Measurements from ENCODE around the gene CDHR4. TPM values are rescaled to one million over a fixed set of nuclear protein-coding genes. Genes with fewer than 3 reads are reported as not detected.
A peak's percentile ranks its signal among the peaks of the same experiment; 100 is the strongest.

CDHR4 gene
- total and polyA plus RNA-seq, 11 donors, result not detected

DNA sequence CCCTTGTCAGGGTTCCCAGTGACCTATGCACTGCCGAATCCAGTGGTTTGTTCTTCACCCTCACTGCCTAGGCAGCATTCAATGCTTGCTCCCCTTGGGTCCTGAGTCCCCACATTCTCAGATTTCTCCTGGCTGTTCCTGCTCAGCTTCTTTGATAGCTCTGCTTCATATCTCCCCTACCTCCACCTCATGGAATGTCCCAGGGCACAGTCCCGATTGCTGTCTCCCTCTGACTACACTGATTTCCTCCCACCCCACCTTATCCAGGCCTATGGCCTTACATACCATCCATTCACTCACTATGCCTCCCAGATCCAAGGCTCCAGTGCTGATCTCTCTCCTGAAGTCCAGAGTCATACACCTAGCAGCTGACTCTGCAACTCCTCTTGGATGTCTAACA is 1.5 kb upstream of the CDHR4 start:
- DNase-seq, result no peak
- H3K4me3 ChIP-seq, result no peak overlapping the region
- H3K4me1 ChIP-seq, result peaks cover 19 to 41% (median 29%) of the 10 kb centered on the region in 12 donors
- no peak for ATAC-seq
- TF ChIP-seq POLR2A (IDR thresholded peaks at IDR 0.05) (no peak), CTCF (IDR thresholded peaks at IDR 0.05) (no peak)
- WGBS, 4 donors, result 81 to 93% (median 88%) methylated on average over 2 of the region's 2 CpGs
- intact Hi-C loops (cut with DNase I), result loop anchor here in 4 of 10 donors (5.0 kb wide), 1 partner anchor 106 kb away; no protein-coding TSS in a partner anchor
- no peak overlapping the region for H3K27ac ChIP-seq
- no peaks in the 10 kb centered on the region for H3K9me3 ChIP-seq
- peaks cover 0 to 6% (median 0%) of the 10 kb centered on the region in 9 donors for H3K36me3 ChIP-seq
- no peaks in the 10 kb centered on the region for H3K27me3 ChIP-seq

- DNase-seq (peak in 1 of 5 donors; percentile 20), ATAC-seq (no peak)
- intact Hi-C loops (cut with DNase I), result no loop called here
- H3K27ac ChIP-seq, result no peak overlapping the region
- 86 to 88% (median 87%) methylated on average over 1 of the region's 1 CpG for WGBS, 4 donors
- TF ChIP-seq CTCF (IDR thresholded peaks at IDR 0.05), result no peak
- TF ChIP-seq POLR2A (IDR thresholded peaks at IDR 0.05), result no peak
- no peaks in the 10 kb centered on the region for H3K27me3 ChIP-seq
- no peaks in the 10 kb centered on the region for H3K9me3 ChIP-seq
- no peaks in the 10 kb centered on the region for H3K36me3 ChIP-seq
- H3K4me1 ChIP-seq, result peaks cover 0 to 20% (median 9%) of the 10 kb centered on the region in 12 donors
- H3K4me3 ChIP-seq, result no peak overlapping the region
These were observed 568 bp downstream of the CDHR4 start for GRCh38 chr3:49799105-49799504.

DNA sequence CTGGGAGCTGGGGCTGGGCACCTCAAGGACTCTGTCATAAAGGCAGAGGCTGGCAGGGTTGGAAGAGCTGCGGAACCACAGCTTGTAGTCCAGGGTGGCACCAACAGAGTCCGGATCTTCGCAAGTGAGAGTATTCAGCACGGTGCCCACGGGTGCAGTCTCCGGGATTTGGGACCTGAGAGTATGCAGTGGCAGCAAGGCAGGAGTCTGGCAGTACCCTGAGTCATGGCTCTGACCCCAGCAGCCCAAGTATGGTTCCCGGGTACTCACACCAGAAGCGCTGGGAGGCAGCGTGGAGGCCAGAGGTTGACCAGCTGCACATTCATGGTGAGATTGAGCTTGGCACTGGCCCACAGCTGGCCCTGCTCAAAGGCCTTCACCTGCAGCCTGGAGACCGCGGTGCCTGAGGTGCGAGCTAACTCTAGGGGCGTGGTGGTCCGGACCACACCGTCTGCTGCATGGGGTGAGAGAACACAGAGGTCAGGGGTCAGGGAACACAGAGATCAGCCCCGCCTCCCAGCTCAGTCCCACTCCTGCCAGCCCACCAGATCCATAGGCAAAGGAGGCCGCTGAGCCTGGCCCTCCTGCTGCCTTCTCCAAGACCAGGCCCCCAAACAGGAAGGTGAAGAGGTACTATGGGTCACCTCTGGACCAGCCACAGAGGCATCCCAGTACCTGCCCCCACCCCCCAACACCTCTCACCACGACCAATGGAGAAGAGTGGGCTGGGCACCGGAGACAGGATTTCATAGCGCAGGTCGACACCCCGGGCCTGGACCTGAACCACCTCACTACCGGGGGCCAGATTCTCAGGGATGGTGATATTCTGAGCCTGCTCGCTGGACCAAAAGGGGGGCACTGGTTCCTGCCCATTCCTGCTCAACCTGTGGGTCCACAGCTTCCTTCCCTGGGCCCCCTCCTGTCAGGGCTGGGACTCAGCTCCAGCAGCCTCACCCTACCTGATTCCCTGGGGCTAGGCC is 4.5 kb downstream of the CDHR4 start:
- peaks cover 0 to 11% (median 0%) of the 10 kb centered on the region in 12 donors for H3K4me1 ChIP-seq
- no peak for ATAC-seq
- intact Hi-C loops (cut with DNase I), result no loop called here
- no peaks in the 10 kb centered on the region for H3K27me3 ChIP-seq
- no peaks in the 10 kb centered on the region for H3K9me3 ChIP-seq
- WGBS, 4 donors, result 87 to 92% (median 90%) methylated on average over 14 to 24 of the region's 24 CpGs
- DNase-seq, result no peak
- no peak overlapping the region for H3K27ac ChIP-seq
- H3K36me3 ChIP-seq, result no peaks in the 10 kb centered on the region
- H3K4me3 ChIP-seq, result no peak overlapping the region
- no peak for TF ChIP-seq POLR2A (IDR thresholded peaks at IDR 0.05)
- no peak for TF ChIP-seq CTCF (IDR thresholded peaks at IDR 0.05)

DNA sequence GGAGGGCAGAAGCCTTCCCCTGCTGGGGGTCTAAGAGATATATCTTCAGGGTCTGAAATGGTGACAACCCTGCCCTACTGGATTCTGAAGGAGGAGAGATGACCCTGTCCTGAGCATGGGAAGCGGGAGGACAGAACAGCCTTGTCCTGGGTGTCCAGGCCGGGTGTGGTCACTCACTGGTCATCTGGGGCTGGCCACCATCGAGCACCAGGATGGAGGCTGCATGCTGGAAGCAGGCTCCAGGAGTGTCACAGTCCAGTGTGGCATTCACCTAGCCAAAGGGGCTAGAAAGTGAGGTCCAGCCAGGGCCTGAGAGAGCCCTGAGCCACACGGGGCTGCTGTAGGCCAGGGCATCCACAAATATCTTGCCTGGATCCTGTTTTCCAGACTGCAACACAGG is 5.2 kb downstream of the CDHR4 start:
- Histone ChIP-seq H3K4me3 (no peak overlapping the region), H3K27ac (no peak overlapping the region)
- WGBS, 4 donors, result 81 to 90% (median 87%) methylated on average over 4 of the region's 4 CpGs

More for the DNA sequence above, 5.2 kb downstream of the CDHR4 start:
- H3K4me1 ChIP-seq, result peaks cover 0 to 4% (median 0%) of the 10 kb centered on the region in 12 donors
- ATAC-seq, result no peak
- intact Hi-C loops (cut with DNase I), result no loop called here
- DNase-seq, result no peak
- H3K27me3 ChIP-seq, result no peaks in the 10 kb centered on the region
- TF ChIP-seq CTCF (IDR thresholded peaks at IDR 0.05) (no peak), POLR2A (IDR thresholded peaks at IDR 0.05) (no peak)
- no peaks in the 10 kb centered on the region for H3K36me3 ChIP-seq
- H3K9me3 ChIP-seq, result no peaks in the 10 kb centered on the region

All from heart left ventricle (tissue), 16 donors.